HepG2 (cell line): ENCODE data around the gene CNTROB. TPM values are rescaled to one million over a fixed set of nuclear protein-coding genes. Genes with fewer than 3 reads are reported as not detected.

Experiments
- BCL3 ChIP-seq: sonication (generic); formaldehyde crosslinking; IDR thresholded peaks from 2 replicates; pipeline ENCODE4 v1.5.1; 2020; ENCODE audit warnings: mild to moderate bottlenecking, missing genetic modification reagents, moderate library complexity
- DZIP1 ChIP-seq: sonication (generic); formaldehyde crosslinking; IDR thresholded peaks from 2 replicates; pipeline ENCODE4 v1.5.0; 2020; ENCODE audit warnings: mild to moderate bottlenecking, missing genetic modification reagents
- E2F1 ChIP-seq: sonication (generic); formaldehyde crosslinking; IDR thresholded peaks from 2 replicates; pipeline ENCODE4 v1.5.0; 2020; ENCODE audit warnings: missing genetic modification reagents
- FOSL1 ChIP-seq: sonication (generic); formaldehyde crosslinking; IDR thresholded peaks from 2 replicates; pipeline ENCODE4 v1.9.0; 2021; ENCODE audit warnings: missing genetic modification reagents, borderline replicate concordance
- HMG20A ChIP-seq: IDR thresholded peaks from 2 replicates; pipeline ENCODE4 v1.6.1; 2016; ENCODE audit warnings: borderline replicate concordance
- KDM4B ChIP-seq: sonication (generic); formaldehyde crosslinking; IDR thresholded peaks from 2 replicates; pipeline ENCODE4 v1.4.0; 2020; ENCODE audit warnings: missing genetic modification reagents
- PHF8 ChIP-seq: sonication (generic); formaldehyde crosslinking; IDR thresholded peaks from 2 replicates; pipeline ENCODE4 v1.5.0; 2020; ENCODE audit warnings: missing genetic modification reagents
- ZBTB14 ChIP-seq: sonication (generic); formaldehyde crosslinking; IDR thresholded peaks from 2 replicates; pipeline ENCODE4 v1.4.0; 2020; ENCODE audit warnings: missing genetic modification reagents
- ZBTB49 ChIP-seq: sonication (generic); formaldehyde crosslinking; IDR thresholded peaks from 2 replicates; pipeline ENCODE4 v1.4.0; 2020; ENCODE audit warnings: missing genetic modification reagents, borderline replicate concordance
- ZFP91 ChIP-seq: sonication (generic); formaldehyde crosslinking; IDR thresholded peaks from 2 replicates; pipeline ENCODE4 v1.9.0; 2022; ENCODE audit warnings: missing genetic modification reagents, mild to moderate bottlenecking, borderline replicate concordance
- ZKSCAN8 ChIP-seq: IDR thresholded peaks from 2 replicates; pipeline ENCODE4 v1.6.1; 2016; ENCODE audit warnings: borderline replicate concordance, missing genetic modification reagents, missing compliant biosample characterization
- ZNF101 ChIP-seq: sonication (generic); formaldehyde crosslinking; IDR thresholded peaks from 2 replicates; pipeline ENCODE4 v1.4.0; 2020; ENCODE audit warnings: mild to moderate bottlenecking, low read depth, missing genetic modification reagents, borderline replicate concordance
- ZNF280B ChIP-seq: sonication (generic); formaldehyde crosslinking; IDR thresholded peaks from 2 replicates; pipeline ENCODE4 v1.5.0; 2020; ENCODE audit warnings: missing genetic modification reagents, mild to moderate bottlenecking, borderline replicate concordance
- ZNF577 ChIP-seq: sonication (generic); formaldehyde crosslinking; IDR thresholded peaks from 2 replicates; pipeline ENCODE4 v1.4.0; 2020; ENCODE audit warnings: mild to moderate bottlenecking, low read depth, missing genetic modification reagents, borderline replicate concordance
- polyA plus RNA-seq, 8 experiments: library from polyadenylated mRNA; depleted of rRNA in 3 of 8; stranded (reverse) in 7 of 8; unstranded in 1 of 8; fragments of >200 nt; fragmentation: Illumina TruSeq in 4 of 8; extraction: Trizol in 4 of 8; gene quantifications; 2 replicates each; pipeline versions ENCODE4 v1.2.1 to v1.2.3, GENCODE V29; 2011 to 2016; ENCODE audit warnings: low read depth in 4 of 8, missing spikeins in 1 of 8, mixed read lengths in 1 of 8; ENCODE audit not compliant: insufficient read depth in 1 of 8
- total RNA-seq, 5 experiments: library from RNA; depleted of rRNA; stranded (reverse); fragments of >200 nt; fragmentation: Illumina TruSeq; extraction: Trizol; gene quantifications; 2 replicates each; pipeline ENCODE4 v1.2.3, GENCODE V29; 2016; ENCODE audit warnings: low read depth in 1 of 5

Gene CNTROB
- total and polyA plus RNA-seq, 2 of the 13 experiments (the other 11 are each of a cell fraction or from before 2014, with no cell fraction given) = 21.2 to 24.1 TPM

GRCh38 chr17:7931709-7932482, at the start of gene CNTROB, which contains the start of gene TRAPPC1 (continued):
- TF ChIP-seq ZNF280B (CRISPR knock-in tag) (peak; percentile 35; the same call in 1 of the 2 replicates), ZNF577 (CRISPR knock-in tag) (no peak), ZBTB14 (CRISPR knock-in tag) (no peak), ZFP91 (peak; percentile 62; the same call in 1 of the 2 replicates), E2F1 (0 out of 2 replicates have a peak, but pooled peaks have one; percentile 62), ZNF101 (CRISPR knock-in tag) (no peak), ZKSCAN8 (no peak), HMG20A (no peak), PHF8 (CRISPR knock-in tag) (peak; percentile 87), KDM4B (CRISPR knock-in tag) (no peak), BCL3 (no peak; the same call in 1 of the 2 replicates), FOSL1 (CRISPR knock-in tag) (no peak), ZBTB49 (no peak), DZIP1 (peak; percentile 28; the same call in 1 of the 2 replicates)
